GM12892 (cell line): ENCODE data around the gene RANBP10.

Experiments used
- POLR2A ChIP-seq: IDR thresholded peaks from 2 replicates; pipeline ENCODE4 v1.6.1; 2011; ENCODE audit warnings: low read depth, low read length, control low read depth
- POLR2AphosphoS5 ChIP-seq: IDR thresholded peaks from 2 replicates; pipeline ENCODE4 v1.6.1; 2011; ENCODE audit warnings: low read depth, low read length, control low read depth
- TAF1 ChIP-seq: IDR thresholded peaks from 2 replicates; pipeline ENCODE4 v1.6.1; 2011; ENCODE audit warnings: low read depth, mild to moderate bottlenecking, control low read depth, low read length, borderline replicate concordance

GRCh38 chr16:67833030-67833414 lies 26.7 kb upstream of the RANBP10 start:
- TF ChIP-seq POLR2A (no peak), POLR2AphosphoS5 (no peak), TAF1 (no peak)
